ENCODE results near the gene USH1G. TPM values are rescaled to one million over a fixed set of nuclear protein-coding genes. Genes with fewer than 3 reads are reported as not detected.
A peak's percentile ranks its signal among the peaks of the same experiment; 100 is the strongest.

Gene USH1G
- total and polyA plus RNA-seq, 2 of the 13 experiments (the other 11 are each of a cell fraction or from before 2014, with no cell fraction given), result 0.04 TPM; not detected in 1

DNA sequence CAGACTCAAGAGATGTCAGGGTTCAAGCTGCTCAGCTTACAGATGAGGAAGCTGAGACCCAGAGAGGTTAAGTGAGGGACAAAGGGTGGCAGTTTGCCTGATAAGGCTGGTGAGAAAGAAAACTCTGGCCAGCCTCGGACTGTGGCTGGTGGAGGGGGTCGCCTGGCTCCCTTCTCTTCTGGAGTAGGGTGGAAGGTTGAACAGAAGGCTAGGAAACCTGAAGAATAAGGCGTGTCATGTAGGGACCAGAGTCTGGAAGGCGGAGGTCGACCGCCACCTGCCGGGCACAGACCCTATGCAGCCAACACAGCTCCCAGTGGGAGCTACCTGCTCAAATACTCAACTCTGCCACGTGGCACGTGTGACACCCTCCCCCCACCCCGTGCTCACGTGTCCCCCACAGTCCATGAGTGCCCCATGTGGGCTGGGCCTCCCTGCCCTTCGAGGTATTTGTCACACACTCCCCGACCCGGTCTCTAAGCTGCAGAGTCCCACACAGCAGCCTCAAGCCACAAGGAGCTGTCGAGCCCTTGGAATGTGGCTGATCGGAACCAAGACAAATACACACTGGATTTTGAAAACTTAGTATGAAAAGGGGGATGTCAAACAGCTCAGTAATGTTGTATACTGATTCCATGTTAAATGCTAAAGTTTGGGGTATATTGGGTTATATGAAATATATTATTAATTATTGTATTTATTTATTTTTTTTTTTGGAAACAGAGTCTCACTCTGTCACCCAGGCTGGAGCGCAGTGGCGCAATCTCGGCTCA is 37.7 kb upstream of the USH1G start (continued):
- TF ChIP-seq THAP8 (CRISPR knock-in tag; IDR thresholded peaks at IDR 0.05; ENCODE audit: borderline replicate concordance) (no peak), MED8 (CRISPR knock-in tag; IDR thresholded peaks at IDR 0.05; ENCODE audit: insufficient replicate concordance) (no peak), RARA (CRISPR knock-in tag; IDR thresholded peaks at IDR 0.05) (no peak), TBL1XR1 (IDR thresholded peaks at IDR 0.05; ENCODE audit: borderline replicate concordance, low read length, partially characterized antibody) (no peak), KDM1A (CRISPR knock-in tag; IDR thresholded peaks at IDR 0.05) (no peak), ZNF687 (CRISPR knock-in tag; IDR thresholded peaks at IDR 0.05) (peak; percentile 90), ZNF256 (CRISPR knock-in tag; conservative IDR thresholded peaks at IDR 0.05) (no peak; the same call in 1 of the 2 replicates), PATZ1 (CRISPR knock-in tag; IDR thresholded peaks at IDR 0.05) (peak; percentile 91), ZNF639 (CRISPR knock-in tag; conservative IDR thresholded peaks at IDR 0.05) (no peak), IKZF1 (IDR thresholded peaks at IDR 0.05) (no peak), IKZF4 (CRISPR knock-in tag; IDR thresholded peaks at IDR 0.05; ENCODE audit: borderline replicate concordance, low read depth, not compliant biosample characterization) (peak; percentile 72), ZNF546 (CRISPR knock-in tag; conservative IDR thresholded peaks at IDR 0.05) (0 out of 2 replicates have a peak, but pooled peaks have one; percentile 29), HOXA9 (CRISPR knock-in tag; IDR thresholded peaks at IDR 0.05; ENCODE audit: borderline replicate concordance) (peak; percentile 84)
- TF ChIP-seq, protein P1, sequence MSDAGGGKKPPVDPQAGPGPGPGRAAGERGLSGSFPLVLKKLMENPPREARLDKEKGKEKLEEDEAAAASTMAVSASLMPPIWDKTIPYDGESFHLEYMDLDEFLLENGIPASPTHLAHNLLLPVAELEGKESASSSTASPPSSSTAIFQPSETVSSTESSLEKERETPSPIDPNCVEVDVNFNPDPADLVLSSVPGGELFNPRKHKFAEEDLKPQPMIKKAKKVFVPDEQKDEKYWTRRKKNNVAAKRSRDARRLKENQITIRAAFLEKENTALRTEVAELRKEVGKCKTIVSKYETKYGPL (CRISPR knock-in tag; IDR thresholded peaks at IDR 0.05), result no peak
- TF ChIP-seq, protein P2, sequence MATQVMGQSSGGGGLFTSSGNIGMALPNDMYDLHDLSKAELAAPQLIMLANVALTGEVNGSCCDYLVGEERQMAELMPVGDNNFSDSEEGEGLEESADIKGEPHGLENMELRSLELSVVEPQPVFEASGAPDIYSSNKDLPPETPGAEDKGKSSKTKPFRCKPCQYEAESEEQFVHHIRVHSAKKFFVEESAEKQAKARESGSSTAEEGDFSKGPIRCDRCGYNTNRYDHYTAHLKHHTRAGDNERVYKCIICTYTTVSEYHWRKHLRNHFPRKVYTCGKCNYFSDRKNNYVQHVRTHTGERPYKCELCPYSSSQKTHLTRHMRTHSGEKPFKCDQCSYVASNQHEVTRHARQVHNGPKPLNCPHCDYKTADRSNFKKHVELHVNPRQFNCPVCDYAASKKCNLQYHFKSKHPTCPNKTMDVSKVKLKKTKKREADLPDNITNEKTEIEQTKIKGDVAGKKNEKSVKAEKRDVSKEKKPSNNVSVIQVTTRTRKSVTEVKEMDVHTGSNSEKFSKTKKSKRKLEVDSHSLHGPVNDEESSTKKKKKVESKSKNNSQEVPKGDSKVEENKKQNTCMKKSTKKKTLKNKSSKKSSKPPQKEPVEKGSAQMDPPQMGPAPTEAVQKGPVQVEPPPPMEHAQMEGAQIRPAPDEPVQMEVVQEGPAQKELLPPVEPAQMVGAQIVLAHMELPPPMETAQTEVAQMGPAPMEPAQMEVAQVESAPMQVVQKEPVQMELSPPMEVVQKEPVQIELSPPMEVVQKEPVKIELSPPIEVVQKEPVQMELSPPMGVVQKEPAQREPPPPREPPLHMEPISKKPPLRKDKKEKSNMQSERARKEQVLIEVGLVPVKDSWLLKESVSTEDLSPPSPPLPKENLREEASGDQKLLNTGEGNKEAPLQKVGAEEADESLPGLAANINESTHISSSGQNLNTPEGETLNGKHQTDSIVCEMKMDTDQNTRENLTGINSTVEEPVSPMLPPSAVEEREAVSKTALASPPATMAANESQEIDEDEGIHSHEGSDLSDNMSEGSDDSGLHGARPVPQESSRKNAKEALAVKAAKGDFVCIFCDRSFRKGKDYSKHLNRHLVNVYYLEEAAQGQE (IDR thresholded peaks at IDR 0.05; ENCODE audit: borderline replicate concordance in 1 of 2, low read depth in 1 of 2, low read length in 2 of 2), result no peak

Measured in HepG2 (cell line).